CD14-positive monocyte (primary cell): Measurements from ENCODE around the gene SLC38A9. TPM values are rescaled to one million over a fixed set of nuclear protein-coding genes. Genes with fewer than 3 reads are reported as not detected.

Source experiments
- DNase-seq, 3 donors: peaks; one replicate each; pipeline ENCODE4 v3.0.0-alpha.2; 2011 to 2022
- H2AFZ ChIP-seq: 2 replicates; pipeline ENCODE4 v1.6.0; 2012; ENCODE audit warnings: mild to moderate bottlenecking, low read depth, low read length, inconsistent platforms; ENCODE audit not compliant: insufficient read depth, poor library complexity, severe bottlenecking
- H3K27ac ChIP-seq, 2 donors: 1 replicate in 1 of 2; 2 replicates in 1 of 2; pipeline ENCODE4 v1.5.1; 2012 to 2013; ENCODE audit warnings: low read length in 2 of 2, control low read depth in 1 of 2, inconsistent platforms in 1 of 2, low read depth in 1 of 2, mild to moderate bottlenecking in 1 of 2
- H3K27me3 ChIP-seq, 2 donors: one replicate each; pipeline versions ENCODE4 v1.6.0 to v1.6.1; 2011 to 2013; ENCODE audit warnings: low read length in 2 of 2; ENCODE audit not compliant: control insufficient read depth in 2 of 2, insufficient read depth in 2 of 2
- H3K36me3 ChIP-seq, 2 donors: replicated peaks in 1 of 2; 1 replicate in 1 of 2; 2 replicates in 1 of 2; pipeline versions ENCODE4 v1.5.1 to v1.6.1; 2012 to 2013; ENCODE audit warnings: low read length in 2 of 2, control low read depth in 1 of 2, inconsistent platforms in 1 of 2, mild to moderate bottlenecking in 1 of 2; ENCODE audit not compliant: insufficient read depth in 2 of 2, control insufficient read depth in 1 of 2
- H3K4me1 ChIP-seq, 2 donors: 1 replicate in 1 of 2; 2 replicates in 1 of 2; pipeline versions ENCODE4 v1.5.1 to v1.6.1; 2012 to 2013; ENCODE audit warnings: low read length in 2 of 2, control low read depth in 1 of 2, inconsistent platforms in 1 of 2, mild to moderate bottlenecking in 1 of 2, moderate library complexity in 1 of 2; ENCODE audit not compliant: insufficient read depth in 2 of 2, control insufficient read depth in 1 of 2
- H3K4me2 ChIP-seq: replicated peaks from 2 replicates; pipeline ENCODE3; 2012; ENCODE audit warnings: low read length, moderate library complexity, mild to moderate bottlenecking; ENCODE audit not compliant: poor library complexity, severe bottlenecking; ENCODE audit errors: extremely low read depth
- H3K4me3 ChIP-seq, 3 experiments: fragments of 200-600 bp in 1 of 3; sonication (generic) in 1 of 3; replicated peaks in 1 of 3; 1 replicate in 2 of 3; 2 replicates in 1 of 3; pipeline ENCODE4 v1.5.1; 2011 to 2013; ENCODE audit warnings: low read length in 3 of 3, mild to moderate bottlenecking in 3 of 3, control low read depth in 2 of 3, low read depth in 2 of 3, inconsistent platforms in 1 of 3, moderate library complexity in 1 of 3
- H3K79me2 ChIP-seq: 2 replicates; pipeline ENCODE4 v1.6.0; 2012; ENCODE audit warnings: mild to moderate bottlenecking, control low read depth, inconsistent platforms, low read length, moderate library complexity; ENCODE audit not compliant: insufficient read depth
- H3K9ac ChIP-seq: 2 replicates; pipeline ENCODE4 v1.6.0; 2017; ENCODE audit warnings: low read length, mild to moderate bottlenecking; ENCODE audit not compliant: insufficient read depth, poor library complexity, severe bottlenecking
- H3K9me3 ChIP-seq, 2 donors: replicated peaks in 1 of 2; 1 replicate in 1 of 2; 2 replicates in 1 of 2; pipeline versions ENCODE4 v1.5.1 to v1.6.1; 2012 to 2013; ENCODE audit warnings: low read length in 2 of 2, control low read depth in 1 of 2; ENCODE audit not compliant: control insufficient read depth in 1 of 2, insufficient read depth in 1 of 2
- H4K20me1 ChIP-seq: 2 replicates; pipeline ENCODE4 v1.6.0; 2012; ENCODE audit warnings: mild to moderate bottlenecking, low read length, control low read depth, moderate library complexity; ENCODE audit not compliant: insufficient read depth
- H3K27ac Mint-ChIP-seq, 7 donors: one replicate each; pipeline ENCODE4 v1.8.0; 2020; ENCODE audit warnings: mild to moderate bottlenecking in 7 of 7, mixed read lengths in 7 of 7, moderate library complexity in 6 of 7, inconsistent platforms in 2 of 7
- H3K27me3 Mint-ChIP-seq, 3 donors: one replicate each; pipeline ENCODE4 v1.8.0; 2021 to 2022; ENCODE audit warnings: low read depth in 3 of 3, mild to moderate bottlenecking in 3 of 3, mixed read lengths in 3 of 3, moderate library complexity in 3 of 3, inconsistent platforms in 1 of 3
- H3K36me3 Mint-ChIP-seq, 2 donors: one replicate each; pipeline ENCODE4 v1.8.0; 2020; ENCODE audit warnings: mixed read lengths in 2 of 2, inconsistent platforms in 1 of 2, mild to moderate bottlenecking in 1 of 2
- H3K4me1 Mint-ChIP-seq: one replicate; pipeline ENCODE4 v1.8.0; 2020; ENCODE audit warnings: mild to moderate bottlenecking, mixed read lengths
- H3K4me3 Mint-ChIP-seq, 2 donors: one replicate each; pipeline ENCODE4 v1.8.0; 2020; ENCODE audit warnings: mild to moderate bottlenecking in 2 of 2, mixed read lengths in 2 of 2, moderate library complexity in 1 of 2
- H3K9me3 Mint-ChIP-seq, 7 donors: one replicate each; pipeline ENCODE4 v1.8.0; 2020 to 2022; ENCODE audit warnings: mixed read lengths in 7 of 7, mild to moderate bottlenecking in 6 of 7, moderate library complexity in 6 of 7, inconsistent platforms in 2 of 7
- CTCF ChIP-seq: fragments of 200-600 bp; IDR thresholded peaks from one replicate; pipeline ENCODE4 v1.8.0; 2022; ENCODE audit warnings: antibody characterized with exemption, mild to moderate bottlenecking
- WGBS: methylation state at CpG from one replicate; pipeline ENCODE4 v1.1.5; 2013; ENCODE audit warnings: missing lambda C conversion rate; ENCODE audit not compliant: insufficient coverage; 5-methylcytosine and 5-hydroxymethylcytosine counted together
- intact Hi-C, 2 donors: fragments of 100-400 bp; cut with micrococcal nuclease; formaldehyde crosslinking; loops; one replicate each; pipeline versions ENCODE4 v1.15.0 to v1.15.1; 2023
- polyA plus RNA-seq, 3 donors: library from polyadenylated mRNA; depleted of rRNA in 1 of 3; unstranded in 2 of 3; stranded (reverse) in 1 of 3; fragments of 300-500 nt in 2 of 3; fragments of >200 nt in 1 of 3; fragmentation: Illumina TruSeq in 2 of 3; gene quantifications; 1 replicate in 2 of 3; 2 replicates in 1 of 3; pipeline ENCODE4 v1.2.3, GENCODE V29; 2012 to 2021

SLC38A9 gene
- polyA plus RNA-seq, 3 donors = 10.7 to 15.2 (median 14.1) TPM

- peaks cover 18% of the 10 kb centered on the region for H3K4me1 Mint-ChIP-seq
- DNase-seq = no peak
- H3K4me1 ChIP-seq = peaks cover 14 to 15% of the 10 kb centered on the region in 2 donors
- TF ChIP-seq CTCF = no peak
- H3K79me2 ChIP-seq = no peaks in the 10 kb centered on the region
- no peaks in the 10 kb centered on the region for H4K20me1 ChIP-seq
- no peaks in the 10 kb centered on the region for H3K9me3 Mint-ChIP-seq
- H3K9ac ChIP-seq = no peak overlapping the region
- H3K4me2 ChIP-seq = peak overlapping the region; percentile 55
- no peaks in the 10 kb centered on the region for H3K36me3 Mint-ChIP-seq
- H3K27ac Mint-ChIP-seq = no peak overlapping the region
- H3K27me3 Mint-ChIP-seq = peaks cover 0 to 4% (median 2%) of the 10 kb centered on the region in 3 donors
- H2AFZ ChIP-seq = peak overlapping the region; percentile 52
- H3K27ac ChIP-seq = no peak overlapping the region
- H3K4me3 Mint-ChIP-seq = no peak overlapping the region
- intact Hi-C loops = no loop called here
- H3K9me3 ChIP-seq = no peaks in the 10 kb centered on the region
- no CpG with 5 or more reads among the region's 1 CpG for WGBS
- no peak overlapping the region for H3K4me3 ChIP-seq
- H3K36me3 ChIP-seq = no peaks in the 10 kb centered on the region
- H3K27me3 ChIP-seq = no peaks in the 10 kb centered on the region
Measured at GRCh38 chr5:55601628-55602027, 110.5 kb downstream of the SLC38A9 start.

- H3K27ac Mint-ChIP-seq = peak overlapping the region in 3 of 7 donors; percentile 30 to 54 (median 36)
Measured at GRCh38 chr5:55601204-55601618, 110.9 kb downstream of the SLC38A9 start.

More at GRCh38 chr5:55601204-55601618, 110.9 kb downstream of the SLC38A9 start:
- no peak overlapping the region for H3K27ac ChIP-seq
- intact Hi-C loops = no loop called here
- Mint-ChIP-seq H3K27me3 (peaks cover 0 to 4% (median 2%) of the 10 kb centered on the region in 3 donors), H3K9me3 (no peaks in the 10 kb centered on the region), H3K4me1 (peaks cover 18% of the 10 kb centered on the region), H3K4me3 (peak overlapping the region; percentile 61 to 84), H3K36me3 (no peaks in the 10 kb centered on the region)
- no peaks in the 10 kb centered on the region for H3K79me2 ChIP-seq
- peak overlapping the region; percentile 5 for H3K9ac ChIP-seq
- TF ChIP-seq CTCF = no peak
- H4K20me1 ChIP-seq = no peaks in the 10 kb centered on the region
- H3K4me2 ChIP-seq = peak overlapping the region; percentile 55
- H3K9me3 ChIP-seq = no peaks in the 10 kb centered on the region
- H3K36me3 ChIP-seq = no peaks in the 10 kb centered on the region
- H3K4me1 ChIP-seq = peaks cover 14 to 15% of the 10 kb centered on the region in 2 donors
- H3K4me3 ChIP-seq = peak overlapping the region in 2 of 3 experiments; percentile 2 to 40
- H3K27me3 ChIP-seq = no peaks in the 10 kb centered on the region
- 17% methylated on average over 2 of the region's 8 CpGs for WGBS
- H2AFZ ChIP-seq = peak overlapping the region; percentile 52
- no peak for DNase-seq
